Activated CD4-positive, alpha-beta T cell treated with anti-CD3 and anti-CD28 coated beads, Interleukin-2, amount 50 U/mL, for 24 hours (primary cell): ENCODE data around the gene KIAA1671.

Experiments
- DNase-seq, 2 donors: peaks; one replicate each; pipeline ENCODE4 v3.0.0-alpha.2; 2020; ENCODE audit warnings: low read depth in 1 of 2, low spot score in 1 of 2

KIAA1671 gene

GRCh38 chr22:24977370-24978221 lies 25.1 kb downstream of the KIAA1671 start:
- no peak for DNase-seq

- DNase-seq = no peak
Observed at GRCh38 chr22:24978308-24978707, 25.8 kb downstream of the KIAA1671 start.

GRCh38 chr22:24981066-24981465 lies 28.6 kb downstream of the KIAA1671 start:
- DNase-seq = no peak

- DNase-seq = no peak
Observed at GRCh38 chr22:24981656-24982055, 29.1 kb downstream of the KIAA1671 start.

- no peak for DNase-seq
Observed at GRCh38 chr22:24982301-24983056, 30.0 kb downstream of the KIAA1671 start.

GRCh38 chr22:24983151-24983550 lies 30.6 kb downstream of the KIAA1671 start:
- no peak for DNase-seq

GRCh38 chr22:24984122-24984521 lies 31.6 kb downstream of the KIAA1671 start:
- no peak for DNase-seq

- DNase-seq = no peak
Observed at GRCh38 chr22:24985826-24986214, 33.3 kb downstream of the KIAA1671 start.

- no peak for DNase-seq
Observed at GRCh38 chr22:24986816-24987215, 34.3 kb downstream of the KIAA1671 start.

- no peak for DNase-seq
Observed at GRCh38 chr22:24989135-24989534, 36.6 kb downstream of the KIAA1671 start.

- no peak for DNase-seq
Observed at GRCh38 chr22:24989541-24989951, 37.0 kb downstream of the KIAA1671 start.

- no peak for DNase-seq
Observed at GRCh38 chr22:24990344-24990905, 37.9 kb downstream of the KIAA1671 start.

- no peak for DNase-seq
Observed at GRCh38 chr22:24992946-24993345, 40.4 kb downstream of the KIAA1671 start.

- DNase-seq = peak in 1 of 2 donors; percentile 11
Observed at GRCh38 chr22:24994070-24994763, 41.7 kb downstream of the KIAA1671 start.

GRCh38 chr22:24995649-24996180 lies 43.2 kb downstream of the KIAA1671 start:
- no peak for DNase-seq

- no peak for DNase-seq
Observed at GRCh38 chr22:24996420-24996952, 44.0 kb downstream of the KIAA1671 start.

GRCh38 chr22:24997023-24997422 lies 44.5 kb downstream of the KIAA1671 start:
- no peak for DNase-seq

GRCh38 chr22:25000686-25001085 lies 48.2 kb downstream of the KIAA1671 start:
- DNase-seq = no peak

- no peak for DNase-seq
Observed at GRCh38 chr22:25002241-25002985, 49.9 kb downstream of the KIAA1671 start.

- no peak for DNase-seq
Observed at GRCh38 chr22:25006354-25006753, 53.8 kb downstream of the KIAA1671 start.
